Measurements from ENCODE around the gene FCER2.

The FCER2 gene

DNA sequence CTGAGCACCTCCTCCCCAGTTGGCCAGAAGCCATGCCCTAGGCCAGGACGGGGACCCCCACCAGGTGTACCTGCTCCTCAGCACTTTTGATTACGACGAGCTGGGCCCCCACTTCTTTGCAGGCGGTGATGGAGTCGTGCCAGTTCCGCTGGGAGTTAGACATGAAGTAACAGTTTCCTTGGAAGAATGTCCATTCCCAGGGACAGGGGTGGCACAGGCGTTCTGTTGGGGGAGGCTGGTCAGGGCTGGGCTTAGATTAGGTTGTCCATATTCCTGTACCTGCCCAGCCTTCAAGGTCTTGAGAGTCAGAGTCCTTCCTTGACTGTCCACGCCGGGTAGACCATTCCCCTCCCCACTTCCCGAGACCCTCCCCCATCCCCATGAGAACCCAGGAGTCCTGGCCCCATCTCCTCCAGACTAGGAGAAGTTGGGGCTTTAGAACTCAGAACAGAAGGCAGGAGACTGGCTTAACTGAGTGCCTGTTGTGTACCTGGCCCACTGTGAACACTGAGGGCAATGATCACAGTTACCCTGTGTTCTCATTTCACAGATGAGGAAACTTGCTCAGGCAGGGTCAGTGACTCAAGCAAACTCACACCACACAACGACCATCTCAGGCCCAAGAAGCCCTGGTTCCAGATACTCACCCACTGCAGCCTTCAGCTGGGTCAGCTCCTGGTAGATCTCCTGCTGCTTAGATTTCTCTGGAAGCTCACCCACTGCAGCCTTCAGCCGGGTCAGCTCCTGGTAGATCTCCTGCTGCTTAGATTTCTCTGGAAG lies 43.1 kb upstream of the FCER2 start:
- in situ Hi-C loops (cut with MboI; ENCODE audit: low sequenced_read_pairs, unreplicated experiment), result no loop called here
- no peak for DNase-seq (ENCODE audit: low spot score)
- no peak for TF ChIP-seq CTCF (IDR thresholded peaks at IDR 0.05; ENCODE audit: borderline replicate concordance, control extremely low read depth, extremely low read depth, insufficient read depth, missing control alignments)

DNA sequence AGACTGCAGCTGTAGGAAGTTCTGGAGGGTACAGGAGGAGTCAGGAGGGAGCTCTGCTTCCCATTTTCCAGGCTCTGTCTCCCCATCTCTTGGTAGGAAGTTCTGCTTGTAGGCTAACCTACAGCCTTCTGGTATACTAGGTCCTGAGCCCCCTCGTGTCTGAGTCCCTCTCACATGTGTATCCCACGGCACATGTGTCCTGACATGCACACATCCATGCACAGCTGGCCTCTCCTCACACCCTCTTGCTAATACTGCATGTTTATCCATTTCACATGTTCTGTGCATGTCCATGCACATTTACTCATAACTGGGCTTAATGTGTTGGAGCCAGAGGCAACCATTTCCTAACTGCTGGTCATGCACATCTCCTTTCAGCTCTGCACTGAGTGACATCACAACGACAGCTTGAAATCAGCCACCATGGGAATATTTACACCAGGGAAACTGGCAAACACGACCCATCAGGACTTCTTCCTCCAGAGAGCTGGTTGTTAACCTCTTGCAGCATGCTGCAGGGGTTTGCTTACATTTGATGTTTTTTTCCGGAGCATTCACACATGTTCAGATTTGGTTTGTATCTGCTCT lies 42.4 kb upstream of the FCER2 start:
- no peak for DNase-seq (ENCODE audit: low spot score)
- in situ Hi-C loops (cut with MboI; ENCODE audit: low sequenced_read_pairs, unreplicated experiment), result no loop called here
- TF ChIP-seq CTCF (IDR thresholded peaks at IDR 0.05; ENCODE audit: borderline replicate concordance, control extremely low read depth, extremely low read depth, insufficient read depth, missing control alignments), result no peak

DNA sequence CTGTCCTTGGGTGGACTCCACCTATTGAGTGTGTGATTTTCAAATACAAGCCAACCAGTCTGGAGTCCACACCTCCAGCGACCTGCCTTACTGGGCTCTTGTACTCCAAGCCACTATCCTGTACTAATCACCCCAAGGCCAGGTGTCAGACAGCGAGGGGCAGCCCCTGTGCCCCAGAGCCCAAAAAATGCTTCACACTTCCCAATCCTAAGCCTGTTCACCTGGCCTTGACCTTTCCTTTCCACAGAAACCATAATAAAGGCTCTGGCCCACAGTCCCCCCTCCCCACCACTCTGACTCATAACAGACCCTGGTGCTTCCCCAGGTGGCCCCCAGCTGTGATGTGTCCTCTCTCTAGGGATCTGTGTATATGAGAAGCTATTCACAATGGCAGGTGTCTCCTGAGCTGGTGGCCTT lies 41.5 kb upstream of the FCER2 start:
- in situ Hi-C loops (cut with MboI; ENCODE audit: low sequenced_read_pairs, unreplicated experiment), result no loop called here
- DNase-seq (ENCODE audit: low spot score), result peak; percentile 84
- TF ChIP-seq CTCF (IDR thresholded peaks at IDR 0.05; ENCODE audit: borderline replicate concordance, control extremely low read depth, extremely low read depth, insufficient read depth, missing control alignments), result no peak

GRCh38 chr19:7742991-7743390 lies 41.1 kb upstream of the FCER2 start:
- in situ Hi-C loops (cut with MboI; ENCODE audit: low sequenced_read_pairs, unreplicated experiment), result no loop called here
- no peak for TF ChIP-seq CTCF (IDR thresholded peaks at IDR 0.05; ENCODE audit: borderline replicate concordance, control extremely low read depth, extremely low read depth, insufficient read depth, missing control alignments)
- no peak for DNase-seq (ENCODE audit: low spot score)

- TF ChIP-seq CTCF (IDR thresholded peaks at IDR 0.05; ENCODE audit: borderline replicate concordance, control extremely low read depth, extremely low read depth, insufficient read depth, missing control alignments), result no peak
- no peak for DNase-seq (ENCODE audit: low spot score)
- in situ Hi-C loops (cut with MboI; ENCODE audit: low sequenced_read_pairs, unreplicated experiment), result no loop called here
Observed at GRCh38 chr19:7742575-7742974, 40.6 kb upstream of the FCER2 start.

DNA sequence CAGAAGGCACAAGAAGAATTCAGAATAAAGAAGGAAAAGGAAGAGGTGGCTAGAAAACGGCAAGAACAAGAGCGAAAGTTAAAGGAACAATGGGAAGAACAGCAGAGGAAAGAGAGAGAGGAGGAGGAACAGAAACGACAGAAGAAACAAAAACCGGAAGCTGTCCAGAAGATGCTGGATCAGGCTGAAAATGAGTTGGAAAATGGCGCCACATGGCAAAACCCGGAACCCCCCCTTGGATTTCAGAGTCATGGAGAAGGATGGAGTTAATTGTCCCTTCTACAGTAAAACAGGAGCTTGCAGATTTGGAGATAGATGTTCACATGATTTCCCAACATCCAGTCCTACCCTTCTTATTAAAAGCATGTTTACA lies 38.7 kb upstream of the FCER2 start:
- no peak for DNase-seq (ENCODE audit: low spot score)
- in situ Hi-C loops (cut with MboI; ENCODE audit: low sequenced_read_pairs, unreplicated experiment), result no loop called here

More for the DNA sequence above, 38.7 kb upstream of the FCER2 start:
- no peak for TF ChIP-seq CTCF (IDR thresholded peaks at IDR 0.05; ENCODE audit: borderline replicate concordance, control extremely low read depth, extremely low read depth, insufficient read depth, missing control alignments)

Measured in GM13976 (cell line).